Hepatocyte (in vitro differentiated cells): ENCODE measurements around the gene NKAIN2. TPM values are rescaled to one million over a fixed set of nuclear protein-coding genes. Genes with fewer than 3 reads are reported as not detected.

ENCODE experiments used
- DNase-seq: peaks from one replicate; pipeline ENCODE4 v3.0.0-alpha.2; 2016; ENCODE audit warnings: low spot score
- H2AFZ ChIP-seq: fragments of 200-600 bp; sonication (generic); 2 replicates; pipeline ENCODE4 v1.6.0; 2016; ENCODE audit warnings: antibody characterized with exemption, mild to moderate bottlenecking
- H3K27ac ChIP-seq: fragments of 200-600 bp; sonication (generic); 2 replicates; pipeline ENCODE4 v1.5.1; 2016; ENCODE audit warnings: mild to moderate bottlenecking
- H3K27me3 ChIP-seq: fragments of 200-600 bp; sonication (generic); 2 replicates; pipeline ENCODE4 v1.6.1; 2016
- H3K36me3 ChIP-seq: fragments of 200-600 bp; sonication (generic); replicated peaks from 2 replicates; pipeline ENCODE4 v1.5.1; 2016; ENCODE audit warnings: low read depth; ENCODE audit not compliant: insufficient read depth
- H3K4me1 ChIP-seq: fragments of 200-600 bp; sonication (generic); 2 replicates; pipeline ENCODE4 v1.5.1; 2016; ENCODE audit warnings: mild to moderate bottlenecking, moderate library complexity; ENCODE audit not compliant: insufficient read depth
- H3K4me2 ChIP-seq: fragments of 200-600 bp; sonication (generic); 2 replicates; pipeline ENCODE4 v1.6.0; 2016
- H3K4me3 ChIP-seq: fragments of 200-600 bp; sonication (generic); 2 replicates; pipeline ENCODE4 v1.5.1; 2016; ENCODE audit warnings: mild to moderate bottlenecking
- H3K79me2 ChIP-seq: fragments of 200-600 bp; sonication (generic); 2 replicates; pipeline ENCODE4 v1.6.0; 2017; ENCODE audit warnings: mild to moderate bottlenecking
- H3K9me2 ChIP-seq: fragments of 200-600 bp; sonication (generic); replicated peaks from 2 replicates; pipeline ENCODE4 v1.6.0; 2017; ENCODE audit warnings: mild to moderate bottlenecking; ENCODE audit not compliant: insufficient read depth
- H3K9me3 ChIP-seq: fragments of 200-600 bp; sonication (generic); 2 replicates; pipeline ENCODE4 v1.5.1; 2016; ENCODE audit warnings: low read depth, mild to moderate bottlenecking
- H4K20me1 ChIP-seq: fragments of 200-600 bp; sonication (generic); 2 replicates; pipeline ENCODE4 v1.6.0; 2016; ENCODE audit warnings: mild to moderate bottlenecking; ENCODE audit not compliant: insufficient read depth, poor library complexity, severe bottlenecking
- EZH2 ChIP-seq: fragments of 200-600 bp; sonication (generic); IDR thresholded peaks from 2 replicates; pipeline ENCODE4 v1.6.1; 2016; ENCODE audit warnings: antibody characterized with exemption, mild to moderate bottlenecking, borderline replicate concordance
- EZH2phosphoT487 ChIP-seq: fragments of 200-600 bp; sonication (generic); IDR thresholded peaks from one replicate; pipeline ENCODE4 v1.6.1; 2018; ENCODE audit warnings: antibody characterized with exemption, mild to moderate bottlenecking, low read depth, moderate library complexity; ENCODE audit not compliant: unreplicated experiment, severe bottlenecking
- WGBS: methylation state at CpG from one replicate; pipeline ENCODE4 v1.1.6; 2016; ENCODE audit warnings: low lambda C conversion rate; ENCODE audit errors: missing lambda C conversion rate; 5-methylcytosine and 5-hydroxymethylcytosine counted together
- polyA plus RNA-seq: library from polyadenylated mRNA; unstranded; fragments of >200 nt; fragmentation: Nextera tagmentation; extraction: Ambion mirVana; gene quantifications from 2 replicates; pipeline ENCODE4 v1.2.1, GENCODE V29; 2016
- total RNA-seq: library from RNA; depleted of rRNA; stranded (reverse); fragments of >200 nt; gene quantifications from 2 replicates; pipeline ENCODE4 v1.2.3, GENCODE V29; 2014
- TF ChIP-seq, protein P1 (sequence below): fragments of 200-600 bp; sonication (generic); IDR thresholded peaks from 2 replicates; pipeline ENCODE4 v1.5.1; 2016; ENCODE audit warnings: antibody characterized with exemption, mild to moderate bottlenecking; ENCODE audit not compliant: poor library complexity

NKAIN2 gene
- total and polyA plus RNA-seq, 2 experiments from 2014 or later = 0.48 to 2.6 TPM

DNA sequence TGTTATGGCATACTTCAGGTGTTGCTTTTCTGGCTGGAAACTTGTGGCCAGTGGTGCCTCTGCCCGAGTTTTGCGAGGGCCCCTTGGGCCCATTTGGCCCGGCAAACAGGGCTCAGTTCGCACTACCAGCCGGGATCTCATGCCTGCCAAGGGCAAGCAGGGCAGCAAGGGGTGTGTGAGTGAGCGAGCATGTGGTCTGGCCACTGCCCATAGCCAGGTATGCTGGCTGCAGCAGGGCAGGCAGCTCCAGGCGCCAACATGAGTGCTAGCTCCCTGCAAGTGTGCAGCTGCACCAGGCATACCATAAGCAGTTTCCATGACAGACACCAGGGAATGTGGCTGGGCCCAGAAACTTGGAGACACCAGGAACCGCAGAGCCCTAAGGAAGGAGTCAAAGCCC lies 389.5 kb downstream of the NKAIN2 start:
- TF ChIP-seq EZH2phosphoT487 (no peak), EZH2 (no peak)
- TF ChIP-seq, protein P1, sequence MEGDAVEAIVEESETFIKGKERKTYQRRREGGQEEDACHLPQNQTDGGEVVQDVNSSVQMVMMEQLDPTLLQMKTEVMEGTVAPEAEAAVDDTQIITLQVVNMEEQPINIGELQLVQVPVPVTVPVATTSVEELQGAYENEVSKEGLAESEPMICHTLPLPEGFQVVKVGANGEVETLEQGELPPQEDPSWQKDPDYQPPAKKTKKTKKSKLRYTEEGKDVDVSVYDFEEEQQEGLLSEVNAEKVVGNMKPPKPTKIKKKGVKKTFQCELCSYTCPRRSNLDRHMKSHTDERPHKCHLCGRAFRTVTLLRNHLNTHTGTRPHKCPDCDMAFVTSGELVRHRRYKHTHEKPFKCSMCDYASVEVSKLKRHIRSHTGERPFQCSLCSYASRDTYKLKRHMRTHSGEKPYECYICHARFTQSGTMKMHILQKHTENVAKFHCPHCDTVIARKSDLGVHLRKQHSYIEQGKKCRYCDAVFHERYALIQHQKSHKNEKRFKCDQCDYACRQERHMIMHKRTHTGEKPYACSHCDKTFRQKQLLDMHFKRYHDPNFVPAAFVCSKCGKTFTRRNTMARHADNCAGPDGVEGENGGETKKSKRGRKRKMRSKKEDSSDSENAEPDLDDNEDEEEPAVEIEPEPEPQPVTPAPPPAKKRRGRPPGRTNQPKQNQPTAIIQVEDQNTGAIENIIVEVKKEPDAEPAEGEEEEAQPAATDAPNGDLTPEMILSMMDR = no peak
- 98% methylated on average over 8 of the region's 8 CpGs for WGBS
- no peak overlapping the region for H3K27ac ChIP-seq
- H3K4me2 ChIP-seq = no peak overlapping the region
- H3K79me2 ChIP-seq = no peaks in the 10 kb centered on the region
- H3K27me3 ChIP-seq = no peaks in the 10 kb centered on the region
- no peaks in the 10 kb centered on the region for H3K9me2 ChIP-seq
- no peaks in the 10 kb centered on the region for H3K36me3 ChIP-seq
- no peaks in the 10 kb centered on the region for H4K20me1 ChIP-seq
- H3K9me3 ChIP-seq = no peaks in the 10 kb centered on the region
- H2AFZ ChIP-seq = no peak overlapping the region
- H3K4me3 ChIP-seq = no peak overlapping the region
- H3K4me1 ChIP-seq = no peaks in the 10 kb centered on the region
- no peak for DNase-seq

DNA sequence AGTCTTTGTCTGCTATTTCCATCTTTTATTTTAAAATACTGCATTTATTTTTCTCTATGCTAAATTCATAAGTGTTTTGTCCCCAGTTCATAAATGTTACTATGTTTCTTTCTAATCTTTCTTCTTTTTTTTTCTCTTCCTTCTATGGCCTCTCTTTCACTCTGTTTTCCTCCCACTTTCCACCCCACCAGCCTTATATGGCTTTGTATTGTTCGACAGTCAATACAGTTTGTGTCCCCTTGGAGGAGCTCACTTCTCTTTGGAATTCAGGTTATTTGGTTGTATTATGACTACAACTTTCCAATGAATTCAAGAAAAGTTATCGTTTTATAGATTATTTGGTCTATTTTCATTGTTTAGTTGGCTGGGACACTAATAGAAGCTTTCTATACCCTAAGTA lies 393.5 kb downstream of the NKAIN2 start:
- H3K36me3 ChIP-seq = no peaks in the 10 kb centered on the region
- no peak overlapping the region for H3K27ac ChIP-seq
- H3K79me2 ChIP-seq = no peaks in the 10 kb centered on the region
- peaks cover 4% of the 10 kb centered on the region for H3K4me1 ChIP-seq
- no peak overlapping the region for H3K4me3 ChIP-seq
- H3K9me3 ChIP-seq = no peaks in the 10 kb centered on the region
- no peaks in the 10 kb centered on the region for H4K20me1 ChIP-seq
- no peak overlapping the region for H3K4me2 ChIP-seq
- TF ChIP-seq EZH2 = no peak
- TF ChIP-seq, protein P1 = no peak
- no peak for TF ChIP-seq EZH2phosphoT487
- no peaks in the 10 kb centered on the region for H3K27me3 ChIP-seq
- no peak overlapping the region for H2AFZ ChIP-seq
- no peak for DNase-seq
- no peaks in the 10 kb centered on the region for H3K9me2 ChIP-seq
- 91% methylated on average over 2 of the region's 2 CpGs for WGBS

DNA sequence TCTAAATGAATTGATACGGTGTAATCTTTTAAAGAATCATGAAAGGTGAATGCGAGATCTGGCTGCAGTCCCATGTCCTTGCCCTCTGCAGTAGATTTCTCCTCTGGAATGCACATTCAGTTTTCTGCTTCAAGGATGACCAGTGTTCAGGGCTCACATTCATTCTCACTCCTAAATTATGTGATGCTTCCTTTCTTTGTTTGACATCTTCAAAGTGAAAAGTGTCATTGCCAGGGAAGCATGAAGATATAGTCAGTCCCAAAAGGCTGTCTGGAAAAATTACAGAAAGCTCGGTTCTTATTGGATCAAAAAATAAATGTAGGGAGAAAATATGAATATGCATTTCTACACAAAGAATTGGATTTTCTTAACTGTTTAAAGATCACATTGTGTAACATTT lies 395.6 kb downstream of the NKAIN2 start:
- H4K20me1 ChIP-seq = no peaks in the 10 kb centered on the region
- no peaks in the 10 kb centered on the region for H3K79me2 ChIP-seq
- H2AFZ ChIP-seq = no peak overlapping the region
- H3K27ac ChIP-seq = no peak overlapping the region
- H3K4me3 ChIP-seq = no peak overlapping the region
- no peak for TF ChIP-seq EZH2phosphoT487
- TF ChIP-seq, protein P1 = no peak
- DNase-seq = no peak
- no peaks in the 10 kb centered on the region for H3K36me3 ChIP-seq
- no peaks in the 10 kb centered on the region for H3K9me3 ChIP-seq
- WGBS = 85% methylated on average over 3 of the region's 3 CpGs
- no peaks in the 10 kb centered on the region for H3K9me2 ChIP-seq
- H3K27me3 ChIP-seq = no peaks in the 10 kb centered on the region
- peaks cover 4% of the 10 kb centered on the region for H3K4me1 ChIP-seq
- H3K4me2 ChIP-seq = no peak overlapping the region

DNA sequence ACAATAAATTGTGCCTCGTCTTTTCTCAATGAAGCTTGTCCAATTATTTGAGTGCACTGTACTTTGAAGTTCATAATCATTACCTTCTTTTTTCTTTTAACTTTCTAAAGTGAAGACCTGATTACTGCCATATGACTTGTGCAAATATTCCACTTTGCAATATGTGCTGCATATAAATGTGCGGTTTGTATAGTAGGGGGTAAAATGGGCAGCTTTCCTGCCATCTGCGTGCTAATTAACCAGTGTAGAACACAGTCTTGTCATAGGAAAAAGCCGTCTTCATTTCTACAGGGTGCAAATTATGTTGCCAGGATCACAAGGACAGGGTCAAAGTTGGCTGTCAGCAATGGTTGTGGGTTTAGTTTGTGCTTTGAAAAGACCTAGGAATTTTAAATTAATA lies 397.0 kb downstream of the NKAIN2 start:
- DNase-seq = no peak
- no peak for TF ChIP-seq EZH2
- TF ChIP-seq, protein P1 = no peak
- TF ChIP-seq EZH2phosphoT487 = no peak
- Histone ChIP-seq H3K4me2 (no peak overlapping the region), H3K4me3 (no peak overlapping the region), H3K9me3 (no peaks in the 10 kb centered on the region), H3K36me3 (no peaks in the 10 kb centered on the region), H3K79me2 (no peaks in the 10 kb centered on the region), H3K9me2 (no peaks in the 10 kb centered on the region), H3K27me3 (no peaks in the 10 kb centered on the region), H3K27ac (no peak overlapping the region), H2AFZ (no peak overlapping the region), H3K4me1 (peaks cover 4% of the 10 kb centered on the region), H4K20me1 (no peaks in the 10 kb centered on the region)
- 91% methylated on average over 4 of the region's 4 CpGs for WGBS
